Loucy (cell line): ENCODE measurements around the gene SAC3D1.

Experiments
- H2AFZ ChIP-seq: fragments of 200-600 bp; sonication (generic); 2 replicates; pipeline ENCODE4 v1.6.0; 2016; ENCODE audit warnings: antibody characterized with exemption, mild to moderate bottlenecking, low read length, moderate library complexity
- H3F3A ChIP-seq: fragments of 200-600 bp; 2 replicates; pipeline ENCODE4 v1.6.0; 2016; ENCODE audit warnings: antibody characterized with exemption, low read depth, mild to moderate bottlenecking
- H3K27me3 ChIP-seq: fragments of 200-600 bp; sonication (generic); 2 replicates; pipeline ENCODE4 v1.6.1; 2014; ENCODE audit warnings: low read length, mild to moderate bottlenecking; ENCODE audit not compliant: insufficient read depth, poor library complexity, severe bottlenecking
- H3K36me3 ChIP-seq: fragments of 200-600 bp; sonication (generic); 2 replicates; pipeline ENCODE4 v1.6.1; 2016; ENCODE audit warnings: low read length; ENCODE audit not compliant: insufficient read depth
- H3K4me1 ChIP-seq: fragments of 200-600 bp; sonication (generic); 2 replicates; pipeline ENCODE4 v1.5.1; 2014; ENCODE audit warnings: low read length, mild to moderate bottlenecking; ENCODE audit not compliant: insufficient read depth, poor library complexity, severe bottlenecking
- H3K4me2 ChIP-seq: fragments of 200-600 bp; sonication (generic); 2 replicates; pipeline ENCODE4 v1.6.0; 2014; ENCODE audit warnings: antibody characterized with exemption, low read length, low read depth, mild to moderate bottlenecking; ENCODE audit not compliant: poor library complexity, severe bottlenecking
- H3K4me3 ChIP-seq: fragments of 200-600 bp; sonication (generic); 2 replicates; pipeline ENCODE4 v1.5.1; 2014; ENCODE audit warnings: low read length, mild to moderate bottlenecking, mixed read lengths; ENCODE audit not compliant: poor library complexity, severe bottlenecking
- H3K79me2 ChIP-seq: fragments of 200-600 bp; sonication (generic); 2 replicates; pipeline ENCODE4 v1.6.1; 2014; ENCODE audit warnings: low read length; ENCODE audit not compliant: insufficient read depth
- H3K9ac ChIP-seq: fragments of 200-600 bp; sonication (generic); 2 replicates; pipeline ENCODE4 v1.6.0; 2014; ENCODE audit warnings: mild to moderate bottlenecking, low read depth, low read length, moderate library complexity; ENCODE audit not compliant: poor library complexity, severe bottlenecking
- H3K9me2 ChIP-seq: fragments of 200-600 bp; sonication (generic); replicated peaks from 2 replicates; pipeline ENCODE4 v1.6.1; 2016; ENCODE audit warnings: low read depth, low read length, mixed read lengths
- H3K9me3 ChIP-seq: fragments of 200-600 bp; sonication (generic); 2 replicates; pipeline ENCODE4 v1.6.1; 2014; ENCODE audit warnings: mild to moderate bottlenecking, antibody characterized with exemption, low read length, low read depth; ENCODE audit not compliant: insufficient read depth
- H4K20me1 ChIP-seq: fragments of 200-600 bp; sonication (generic); 2 replicates; pipeline ENCODE4 v1.6.0; 2014; ENCODE audit warnings: antibody characterized with exemption, low read length, mild to moderate bottlenecking; ENCODE audit not compliant: insufficient read depth, poor library complexity, severe bottlenecking
- EZH2phosphoT487 ChIP-seq: fragments of 200-600 bp; IDR thresholded peaks from 2 replicates; pipeline ENCODE4 v1.6.1; 2018; ENCODE audit warnings: antibody characterized with exemption, mild to moderate bottlenecking, moderate library complexity, borderline replicate concordance
- TF ChIP-seq, protein P1 (sequence below): fragments of 200-600 bp; sonication (generic); conservative IDR thresholded peaks from 2 replicates; pipeline ENCODE4 v1.5.1; 2014; ENCODE audit warnings: mild to moderate bottlenecking, antibody characterized with exemption, low read length

SAC3D1 gene

GRCh38 chr11:65086809-65087208, 45.8 kb downstream of the SAC3D1 start:
- no peak for TF ChIP-seq EZH2phosphoT487
- TF ChIP-seq, protein P1, sequence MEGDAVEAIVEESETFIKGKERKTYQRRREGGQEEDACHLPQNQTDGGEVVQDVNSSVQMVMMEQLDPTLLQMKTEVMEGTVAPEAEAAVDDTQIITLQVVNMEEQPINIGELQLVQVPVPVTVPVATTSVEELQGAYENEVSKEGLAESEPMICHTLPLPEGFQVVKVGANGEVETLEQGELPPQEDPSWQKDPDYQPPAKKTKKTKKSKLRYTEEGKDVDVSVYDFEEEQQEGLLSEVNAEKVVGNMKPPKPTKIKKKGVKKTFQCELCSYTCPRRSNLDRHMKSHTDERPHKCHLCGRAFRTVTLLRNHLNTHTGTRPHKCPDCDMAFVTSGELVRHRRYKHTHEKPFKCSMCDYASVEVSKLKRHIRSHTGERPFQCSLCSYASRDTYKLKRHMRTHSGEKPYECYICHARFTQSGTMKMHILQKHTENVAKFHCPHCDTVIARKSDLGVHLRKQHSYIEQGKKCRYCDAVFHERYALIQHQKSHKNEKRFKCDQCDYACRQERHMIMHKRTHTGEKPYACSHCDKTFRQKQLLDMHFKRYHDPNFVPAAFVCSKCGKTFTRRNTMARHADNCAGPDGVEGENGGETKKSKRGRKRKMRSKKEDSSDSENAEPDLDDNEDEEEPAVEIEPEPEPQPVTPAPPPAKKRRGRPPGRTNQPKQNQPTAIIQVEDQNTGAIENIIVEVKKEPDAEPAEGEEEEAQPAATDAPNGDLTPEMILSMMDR, result no peak
- Histone ChIP-seq H3K9me3 (no peaks in the 10 kb centered on the region), H4K20me1 (peaks cover 4% of the 10 kb centered on the region), H3K27me3 (no peaks in the 10 kb centered on the region), H3K4me1 (peaks cover 24% of the 10 kb centered on the region), H3K4me2 (no peak overlapping the region), H2AFZ (no peak overlapping the region), H3K36me3 (peaks cover 3% of the 10 kb centered on the region; the same call in 1 of the 2 replicates), H3K79me2 (peaks cover 40% of the 10 kb centered on the region), H3K9ac (no peak overlapping the region), H3K4me3 (no peak overlapping the region), H3F3A (no peaks in the 10 kb centered on the region), H3K9me2 (no peaks in the 10 kb centered on the region)

- TF ChIP-seq EZH2phosphoT487, result no peak
- TF ChIP-seq, protein P1, result no peak
- no peak overlapping the region for H2AFZ ChIP-seq
- no peaks in the 10 kb centered on the region for H3K9me3 ChIP-seq
Observed at GRCh38 chr11:65087216-65087615, 46.2 kb downstream of the SAC3D1 start.

GRCh38 chr11:65087827-65088226, 46.8 kb downstream of the SAC3D1 start:
- peaks cover 3% of the 10 kb centered on the region; the same call in 1 of the 2 replicates for H3K36me3 ChIP-seq
- H3K4me1 ChIP-seq, result peaks cover 15% of the 10 kb centered on the region
- H3F3A ChIP-seq, result no peaks in the 10 kb centered on the region
- H3K4me3 ChIP-seq, result no peak overlapping the region
- H3K79me2 ChIP-seq, result peaks cover 30% of the 10 kb centered on the region
- no peaks in the 10 kb centered on the region for H3K27me3 ChIP-seq
- H3K4me2 ChIP-seq, result no peak overlapping the region
- H4K20me1 ChIP-seq, result no peaks in the 10 kb centered on the region
- TF ChIP-seq EZH2phosphoT487, result no peak
- TF ChIP-seq, protein P1, result no peak
- H3K9me3 ChIP-seq, result no peaks in the 10 kb centered on the region
- no peak overlapping the region for H3K9ac ChIP-seq
- H3K9me2 ChIP-seq, result no peaks in the 10 kb centered on the region
- H2AFZ ChIP-seq, result no peak overlapping the region

More at GRCh38 chr11:65087216-65087615, 46.2 kb downstream of the SAC3D1 start:
- Histone ChIP-seq H3K36me3 (peaks cover 3% of the 10 kb centered on the region; the same call in 1 of the 2 replicates), H3F3A (no peaks in the 10 kb centered on the region), H3K4me1 (peaks cover 20% of the 10 kb centered on the region), H3K9ac (no peak overlapping the region), H3K27me3 (no peaks in the 10 kb centered on the region), H3K9me2 (no peaks in the 10 kb centered on the region), H3K4me3 (no peak overlapping the region), H3K4me2 (no peak overlapping the region), H4K20me1 (peaks cover under 1% of the 10 kb centered on the region), H3K79me2 (peaks cover 36% of the 10 kb centered on the region)
